ENCODE results near the gene POLR2C. TPM values are rescaled to one million over a fixed set of nuclear protein-coding genes. Genes with fewer than 3 reads are reported as not detected.
A peak's percentile ranks its signal among the peaks of the same experiment; 100 is the strongest.

The POLR2C gene
- total RNA-seq, 1 donor from 2014 or later = 48.1 TPM

GRCh38 chr16:57485091-57485915 is 22.8 kb downstream of the POLR2C start:
- DNase-seq = no peak
- Mint-ChIP-seq H3K27ac (ENCODE audit: unreplicated experiment) (no peak overlapping the region), H3K4me3 (ENCODE audit: unreplicated experiment) (peak overlapping the region; percentile 84), H3K9me3 (ENCODE audit: unreplicated experiment) (peaks cover 4% of the 10 kb centered on the region), H3K36me3 (ENCODE audit: unreplicated experiment) (no peaks in the 10 kb centered on the region), H3K27me3 (ENCODE audit: unreplicated experiment) (peaks cover 5% of the 10 kb centered on the region), H3K4me1 (ENCODE audit: low read depth, unreplicated experiment) (peaks cover 12% of the 10 kb centered on the region)
- TF ChIP-seq CTCF (IDR thresholded peaks at IDR 0.05; ENCODE audit: partially characterized antibody, unreplicated experiment) = no peak

DNA sequence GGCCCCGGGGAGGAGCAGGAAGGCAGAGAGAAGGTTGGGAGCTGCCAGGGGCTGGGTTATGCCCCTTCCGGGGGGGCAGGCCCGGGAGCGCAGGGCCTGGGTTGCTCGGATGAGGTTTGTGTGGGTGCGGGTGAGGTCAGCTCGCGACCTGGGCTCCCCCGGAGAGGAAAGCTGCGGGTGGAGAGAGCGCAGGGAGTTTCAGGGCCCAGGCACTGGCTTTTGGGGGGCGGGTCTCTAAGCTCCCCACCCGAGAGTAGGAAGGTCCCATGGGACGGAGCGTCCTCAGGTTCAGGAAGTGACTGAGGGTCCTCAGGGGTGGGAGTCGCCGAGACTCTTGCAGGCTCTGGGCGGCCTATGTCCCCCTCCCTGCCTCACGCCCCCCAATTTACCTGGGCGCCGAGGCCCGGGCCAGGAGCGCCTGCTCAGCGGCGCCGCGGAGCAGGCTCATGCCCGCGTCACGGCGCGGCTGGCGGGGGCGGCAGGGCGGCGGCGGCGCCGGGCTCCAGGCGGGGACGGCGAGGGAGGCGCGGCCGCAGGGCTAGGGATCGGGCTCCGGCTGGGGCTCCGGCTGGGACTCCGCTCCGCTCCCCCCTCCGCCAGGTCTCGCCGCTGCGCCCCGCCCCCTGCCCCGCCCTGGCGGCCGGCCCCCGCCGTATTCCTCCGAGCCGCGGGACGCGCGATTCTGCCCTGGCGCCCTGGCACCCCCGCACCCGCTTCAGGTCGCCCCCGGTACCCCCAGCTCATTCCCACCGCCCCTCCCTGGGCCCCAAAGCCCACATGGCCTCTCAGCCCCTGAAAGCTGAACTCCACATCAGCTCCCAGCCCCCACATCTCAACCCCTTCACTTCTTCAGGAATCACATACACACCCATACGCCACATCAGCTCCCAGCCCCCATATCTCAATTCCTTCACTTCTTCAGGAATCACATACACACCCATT is 23.7 kb downstream of the POLR2C start, which contains the start of gene DOK4:
Gene DOK4 (minus strand): TSS at position 578 of the 942 bp plus-strand sequence. CDS start 6,986 bp downstream, outside the sequence.
- peaks cover 10% of the 10 kb centered on the region for H3K4me1 Mint-ChIP-seq (ENCODE audit: low read depth, unreplicated experiment)

GRCh38 chr16:57486858-57487834 is 24.7 kb downstream of the POLR2C start:
- Mint-ChIP-seq H3K27me3 (ENCODE audit: unreplicated experiment) (peaks cover 3% of the 10 kb centered on the region), H3K27ac (ENCODE audit: unreplicated experiment) (peak overlapping the region; percentile 20), H3K9me3 (ENCODE audit: unreplicated experiment) (peaks cover 4% of the 10 kb centered on the region), H3K36me3 (ENCODE audit: unreplicated experiment) (no peaks in the 10 kb centered on the region), H3K4me3 (ENCODE audit: unreplicated experiment) (peak overlapping the region; percentile 72), H3K4me1 (ENCODE audit: low read depth, unreplicated experiment) (peaks cover 10% of the 10 kb centered on the region)
- TF ChIP-seq CTCF (IDR thresholded peaks at IDR 0.05; ENCODE audit: partially characterized antibody, unreplicated experiment) = no peak
- DNase-seq = no peak

More for the DNA sequence above, 23.7 kb downstream of the POLR2C start, which contains the start of gene DOK4:
- no peak for TF ChIP-seq CTCF (IDR thresholded peaks at IDR 0.05; ENCODE audit: partially characterized antibody, unreplicated experiment)
- Mint-ChIP-seq H3K27ac (ENCODE audit: unreplicated experiment) (peak within 1 kb of the TSS; percentile 20), H3K27me3 (ENCODE audit: unreplicated experiment) (peaks cover 3% of the 10 kb centered on the region), H3K4me3 (ENCODE audit: unreplicated experiment) (peak within 1 kb of the TSS; percentile 84), H3K9me3 (ENCODE audit: unreplicated experiment) (peaks cover 4% of the 10 kb centered on the region), H3K36me3 (ENCODE audit: unreplicated experiment) (no peaks in the 10 kb centered on the region)
- DNase-seq = peak; percentile 90

DNA sequence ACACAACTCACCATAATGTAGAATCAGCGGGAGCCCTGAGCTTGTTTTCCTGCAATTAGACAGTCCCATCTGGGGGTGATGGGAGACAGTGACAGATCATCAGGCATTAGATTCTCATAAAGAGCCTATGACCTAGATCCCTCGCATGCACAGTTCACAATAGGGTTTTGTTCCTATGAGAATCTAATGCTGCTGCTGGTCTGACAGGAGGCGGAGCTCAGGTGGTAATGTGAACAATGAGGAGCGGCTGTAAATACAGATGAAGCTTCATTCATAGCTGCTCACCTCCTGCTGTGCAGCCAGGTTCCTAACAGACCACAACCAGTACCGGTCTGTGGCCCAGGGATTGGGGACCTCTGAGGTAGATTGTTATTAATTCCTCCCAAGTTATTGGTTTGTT is 26.8 kb downstream of the POLR2C start:
- Mint-ChIP-seq H3K27ac (ENCODE audit: unreplicated experiment) (no peak overlapping the region), H3K27me3 (ENCODE audit: unreplicated experiment) (peaks cover 3% of the 10 kb centered on the region), H3K36me3 (ENCODE audit: unreplicated experiment) (no peaks in the 10 kb centered on the region), H3K4me3 (ENCODE audit: unreplicated experiment) (no peak overlapping the region), H3K9me3 (ENCODE audit: unreplicated experiment) (peaks cover 2% of the 10 kb centered on the region), H3K4me1 (ENCODE audit: low read depth, unreplicated experiment) (peaks cover 10% of the 10 kb centered on the region)
- no peak for DNase-seq
- TF ChIP-seq CTCF (IDR thresholded peaks at IDR 0.05; ENCODE audit: partially characterized antibody, unreplicated experiment) = no peak
